ENCODE data around the gene GLS. TPM values are rescaled to one million over a fixed set of nuclear protein-coding genes. Genes with fewer than 3 reads are reported as not detected.

GLS gene
- total RNA-seq, 1 experiment from 2014 or later = 116 TPM

GRCh38 chr2:190968522-190968921 lies 87.9 kb downstream of the GLS start:
- DNase-seq (ENCODE audit: low read depth) = no peak

- DNase-seq (ENCODE audit: low read depth) = no peak
Measured at GRCh38 chr2:190970160-190970559, 89.5 kb downstream of the GLS start.

DNA sequence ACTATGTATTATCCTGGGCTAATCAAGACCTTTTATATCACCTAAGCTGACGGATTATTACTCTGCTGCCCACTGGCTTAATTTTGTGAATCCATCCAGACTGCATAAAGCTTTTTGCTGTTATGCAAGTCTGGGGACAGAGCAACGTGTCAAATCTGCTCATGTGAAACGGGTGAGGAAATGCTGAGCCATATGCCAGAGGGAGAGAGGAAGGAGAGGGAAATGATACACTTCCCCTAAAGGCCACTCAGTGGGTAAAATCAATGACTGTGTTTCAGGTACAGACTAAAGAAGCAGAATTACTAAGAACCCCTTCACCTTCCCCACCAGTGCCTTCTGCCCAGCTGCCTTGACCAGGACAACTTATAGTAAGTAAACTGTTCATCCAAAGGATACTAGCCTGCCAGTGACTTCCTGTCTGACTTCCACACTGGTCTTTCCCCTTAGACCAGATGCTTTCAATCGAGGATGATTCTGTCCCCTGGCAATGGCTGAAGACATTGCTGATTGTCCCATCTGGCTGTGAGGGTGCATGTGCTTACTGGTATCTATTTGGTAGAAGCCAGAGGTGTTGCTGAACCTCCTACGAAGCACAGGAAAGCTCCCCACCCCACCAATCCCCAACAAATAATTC lies 90.4 kb downstream of the GLS start:
- no peak for DNase-seq (ENCODE audit: low read depth)

DNA sequence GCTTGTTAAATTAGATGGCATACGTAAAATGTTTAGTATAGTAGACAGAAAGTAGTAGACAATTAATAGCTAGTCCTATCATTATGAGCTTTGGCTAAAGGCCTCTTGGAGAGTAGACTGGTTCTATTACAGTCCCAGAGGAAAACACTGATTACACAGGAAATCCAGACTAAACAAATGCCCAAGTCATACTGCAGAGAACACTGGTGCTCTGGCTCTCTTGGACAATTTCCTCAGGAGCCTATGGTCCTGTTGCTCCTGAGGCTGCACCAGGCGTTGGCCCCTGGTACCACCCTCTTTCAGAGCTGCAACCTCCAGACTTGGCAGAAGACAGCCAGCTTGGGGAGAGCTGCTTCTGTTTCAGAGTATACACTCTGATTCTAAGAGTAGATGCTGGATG lies 91.6 kb downstream of the GLS start:
- DNase-seq (ENCODE audit: low read depth) = no peak

DNA sequence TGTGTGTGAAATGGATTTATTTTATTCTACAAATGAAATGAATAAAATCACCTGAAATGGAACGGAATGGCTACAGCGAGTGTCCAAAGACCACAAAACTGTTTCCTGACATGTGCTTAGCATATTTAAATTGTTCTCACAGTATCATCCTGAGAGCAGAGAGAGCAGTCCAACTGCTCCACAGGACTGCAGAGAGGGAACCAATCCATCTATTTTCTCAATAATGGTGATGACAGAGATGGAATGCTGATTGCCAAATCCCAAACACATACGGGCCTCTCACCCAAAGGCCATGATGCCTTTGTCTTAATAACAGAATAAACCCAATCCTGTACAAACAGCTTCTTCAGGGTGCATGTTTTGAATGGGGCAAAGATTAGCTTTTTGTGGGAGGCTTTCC lies 92.2 kb downstream of the GLS start:
- DNase-seq (ENCODE audit: low read depth) = no peak

- DNase-seq (ENCODE audit: low read depth) = no peak
Measured at GRCh38 chr2:190973262-190973661, 92.6 kb downstream of the GLS start.

DNA sequence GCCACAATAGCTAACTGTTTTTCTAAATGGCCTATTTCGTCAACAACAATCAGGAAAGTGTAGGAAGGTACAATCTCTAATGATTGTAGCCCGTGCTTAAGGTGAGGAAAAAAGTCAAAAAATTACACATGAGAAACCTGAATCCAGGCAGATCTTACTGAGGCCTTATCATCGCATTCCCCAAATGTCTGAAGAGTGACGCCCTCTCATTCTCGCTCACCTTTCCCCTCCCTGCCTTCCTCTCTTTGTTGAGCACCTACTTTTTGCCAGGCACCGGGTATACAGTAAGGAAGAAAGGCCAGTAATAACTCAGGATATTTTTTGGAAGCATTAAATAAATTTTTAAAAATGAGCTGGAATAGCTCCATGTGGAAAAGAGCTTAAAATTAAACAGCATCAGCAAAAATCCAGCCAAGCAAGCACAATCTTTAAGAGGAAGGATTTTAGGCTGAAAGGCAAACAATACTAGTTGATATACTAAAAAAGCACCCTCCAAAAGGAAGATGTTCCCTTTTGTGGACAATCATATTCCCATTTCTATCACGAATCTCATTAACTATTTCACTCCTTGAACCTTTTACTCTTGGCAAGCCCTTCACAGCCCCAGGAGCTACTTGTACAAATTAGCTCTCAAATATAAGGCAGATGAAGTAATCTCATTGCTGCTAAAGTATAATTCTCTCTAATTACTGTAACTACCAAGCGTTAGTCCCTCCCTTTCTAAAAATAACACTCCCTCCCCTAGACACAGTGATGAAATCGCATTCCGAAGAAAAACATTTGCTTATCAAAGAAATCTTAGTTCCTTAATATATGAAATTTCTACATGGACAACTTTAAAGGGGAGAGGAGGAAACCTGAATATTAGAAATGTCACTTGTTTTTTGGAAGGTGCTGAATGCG lies 93.4 kb downstream of the GLS start:
- DNase-seq (ENCODE audit: low read depth) = no peak

GRCh38 chr2:190974629-190975361 lies 94.2 kb downstream of the GLS start:
- DNase-seq (ENCODE audit: low read depth) = no peak

DNA sequence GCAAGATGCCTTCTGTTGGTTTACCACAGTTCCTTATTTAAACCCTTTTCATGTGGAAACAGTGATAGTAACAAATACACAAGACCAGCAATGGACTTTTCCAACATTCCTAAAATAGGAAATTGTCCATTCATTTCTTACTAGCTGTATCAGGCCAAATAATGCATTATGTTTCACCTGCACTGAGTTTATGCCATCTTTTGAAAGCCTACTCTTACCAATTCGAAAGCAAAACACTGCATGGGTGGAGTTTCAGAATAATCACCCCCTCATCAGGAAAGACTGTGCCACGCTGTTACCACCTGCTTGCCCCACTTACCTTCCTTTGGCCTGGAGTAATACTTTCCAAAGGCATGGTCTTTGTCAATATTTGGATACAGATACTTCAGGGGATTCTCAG lies 95.9 kb downstream of the GLS start:
- no peak for DNase-seq (ENCODE audit: low read depth)

GRCh38 chr2:190977505-190977904 lies 96.9 kb downstream of the GLS start:
- no peak for DNase-seq (ENCODE audit: low read depth)

DNA sequence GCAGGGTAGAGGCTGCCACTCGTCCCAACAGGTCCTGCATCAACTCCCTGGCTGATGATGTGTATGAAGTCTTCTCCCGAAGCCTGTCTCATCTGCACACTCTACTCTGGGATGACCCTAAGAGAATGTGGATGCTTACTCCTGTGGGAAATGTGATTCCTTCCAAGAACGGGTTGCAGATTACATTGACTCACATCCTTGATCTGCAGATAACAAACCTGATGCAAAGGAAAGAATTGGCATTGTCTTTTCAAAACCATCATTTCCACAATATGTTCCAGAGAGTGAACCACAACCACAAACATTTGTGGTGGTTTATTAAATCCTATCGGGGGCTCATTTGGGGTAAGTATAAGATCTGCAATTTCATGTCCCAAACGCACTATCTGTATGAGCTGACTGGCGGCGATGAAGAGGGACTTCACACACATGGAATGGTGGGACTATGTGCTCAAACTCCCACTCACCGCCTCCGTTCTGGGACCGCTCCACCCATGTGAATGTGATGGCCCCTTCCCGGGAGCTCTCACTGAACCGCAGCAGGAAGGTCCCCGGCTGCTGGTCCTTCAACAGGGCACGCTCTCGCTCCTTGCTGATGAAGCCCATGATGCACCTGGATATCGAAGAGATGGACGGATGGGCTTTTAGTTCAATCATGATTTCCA lies 97.9 kb downstream of the GLS start:
- DNase-seq (ENCODE audit: low read depth) = peak; percentile 89

DNA sequence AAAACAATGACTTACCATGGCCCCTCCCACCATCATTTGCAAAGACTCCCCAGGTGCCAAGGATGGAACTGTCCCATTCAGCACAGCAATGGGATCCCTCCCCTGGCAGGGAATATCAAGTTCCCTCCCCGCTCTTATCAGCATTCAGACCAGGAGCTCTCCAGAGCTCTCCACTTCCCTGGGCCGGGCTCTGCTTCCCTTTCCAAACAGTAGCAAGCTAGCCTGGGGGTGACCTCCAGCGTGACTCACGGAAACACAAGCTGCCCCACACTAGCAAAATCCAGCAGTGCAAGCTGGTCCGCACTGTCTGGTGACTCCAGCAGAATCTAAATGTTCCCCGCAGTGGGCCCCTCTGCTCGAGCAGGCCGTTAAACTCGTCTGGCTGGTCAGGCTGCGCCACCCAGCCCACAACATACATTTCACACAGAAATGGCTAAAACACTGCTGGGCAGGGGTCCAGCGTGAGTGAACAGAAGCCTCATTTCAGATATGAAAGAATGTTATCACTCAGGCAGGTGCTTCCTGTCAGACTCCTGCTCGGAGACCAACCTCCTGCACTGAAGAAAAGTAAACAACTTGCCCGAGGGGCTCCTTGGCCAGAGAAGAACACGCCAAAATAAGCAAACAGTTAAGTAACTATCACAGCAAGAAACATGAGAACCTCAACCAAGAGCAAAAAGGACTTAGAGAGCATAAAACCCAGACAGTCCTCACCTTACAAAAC lies 99.4 kb downstream of the GLS start:
- peak; percentile 87 for DNase-seq (ENCODE audit: low read depth)

GRCh38 chr2:190980630-190981209 lies 100.1 kb downstream of the GLS start:
- no peak for DNase-seq (ENCODE audit: low read depth)

- no peak for DNase-seq (ENCODE audit: low read depth)
Measured at GRCh38 chr2:190981333-190981732, 100.7 kb downstream of the GLS start.

DNA sequence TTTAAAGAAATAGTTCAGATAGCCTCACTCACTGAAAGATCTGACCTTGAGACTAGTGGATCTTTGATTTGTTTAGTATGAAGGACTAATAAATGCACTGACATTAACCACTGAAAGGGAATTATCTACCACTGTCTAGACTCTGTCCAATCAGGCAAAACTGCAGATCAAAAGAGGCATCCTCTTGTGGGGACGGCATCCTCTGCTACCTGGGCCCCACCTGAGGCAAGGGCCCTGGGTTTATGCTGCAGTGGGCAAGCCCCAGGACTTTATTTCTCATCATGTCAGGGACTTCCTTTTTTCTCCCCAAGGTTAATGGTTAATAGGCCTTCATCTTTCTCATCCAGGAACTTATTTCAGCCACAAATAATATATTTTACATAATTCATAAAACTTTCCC lies 101.1 kb downstream of the GLS start:
- DNase-seq (ENCODE audit: low read depth) = no peak

- DNase-seq (ENCODE audit: low read depth) = no peak
Measured at GRCh38 chr2:190982262-190983034, 101.8 kb downstream of the GLS start.

DNA sequence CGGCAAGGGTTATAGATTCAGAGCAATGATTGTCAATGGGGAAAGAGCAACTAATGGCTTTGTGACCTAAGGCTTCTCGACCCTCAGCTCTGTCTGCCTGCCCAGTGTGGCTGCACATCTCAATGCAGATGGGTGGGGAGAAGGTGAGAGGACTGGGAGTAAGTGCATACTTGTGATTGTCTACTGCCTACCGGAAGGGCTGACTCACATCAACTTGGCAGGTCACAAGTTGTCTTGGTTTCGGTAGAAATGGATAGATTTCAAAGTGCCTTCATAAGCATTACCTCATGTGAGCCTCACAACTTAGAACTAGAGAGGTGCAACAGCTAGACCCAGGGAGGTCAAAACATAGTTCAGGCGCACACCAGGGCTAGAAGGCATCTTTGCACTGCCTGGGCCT lies 104.0 kb downstream of the GLS start:
- peak; percentile 89 for DNase-seq (ENCODE audit: low read depth)

- DNase-seq (ENCODE audit: low read depth) = peak; percentile 54
Measured at GRCh38 chr2:190986221-190986953, 105.8 kb downstream of the GLS start.

DNA sequence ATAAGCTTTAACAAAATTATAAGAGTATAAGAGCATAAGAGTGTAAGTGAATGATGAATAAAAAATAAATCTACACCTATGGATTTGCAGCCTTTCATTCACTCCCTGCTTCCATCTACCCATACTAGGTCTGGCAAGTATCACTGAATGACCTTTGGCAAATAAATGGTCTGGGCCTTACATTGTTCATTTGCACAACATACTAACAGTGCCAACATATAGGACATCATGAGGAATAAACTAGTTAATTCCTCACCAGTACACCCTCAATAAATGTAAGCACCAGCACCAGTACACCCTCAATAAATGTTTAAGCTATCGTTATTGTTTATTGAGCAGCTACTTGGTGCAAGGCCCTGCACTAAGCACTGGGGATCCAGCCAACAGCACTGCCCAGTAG lies 106.5 kb downstream of the GLS start:
- no peak for DNase-seq (ENCODE audit: low read depth)

All from HT1080 (cell line).